ENCODE results near the gene ITIH4. TPM values are rescaled to one million over a fixed set of nuclear protein-coding genes. Genes with fewer than 3 reads are reported as not detected.

Gene ITIH4
- total RNA-seq, 1 donor from 2014 or later, result 2.8 TPM

DNA sequence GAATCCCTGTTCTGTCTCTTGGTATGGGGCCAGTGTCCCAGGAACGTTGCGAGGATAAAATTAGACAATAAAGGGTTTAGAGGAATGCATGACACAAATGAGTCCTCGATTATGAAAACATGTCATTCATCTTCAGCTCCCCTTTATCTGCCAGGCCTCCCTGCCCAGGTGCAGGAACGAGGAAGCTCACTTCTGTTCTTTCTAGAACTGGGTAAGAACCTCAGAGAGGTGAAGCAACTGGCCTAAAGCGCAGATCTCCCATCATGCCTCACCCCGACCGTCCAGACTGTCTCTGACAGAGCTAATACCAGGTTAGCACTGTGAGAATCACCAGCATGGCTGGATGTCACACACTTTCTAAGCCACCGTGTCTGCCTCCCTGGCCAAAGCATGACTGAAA is 54.6 kb downstream of the ITIH4 start:
- H3K36me3 ChIP-seq (ENCODE audit: insufficient read depth, low read length), result no peaks in the 10 kb centered on the region
- no peak overlapping the region for H3K27ac Mint-ChIP-seq (ENCODE audit: unreplicated experiment)
- no peaks in the 10 kb centered on the region for H3K9me3 Mint-ChIP-seq (ENCODE audit: unreplicated experiment)

DNA sequence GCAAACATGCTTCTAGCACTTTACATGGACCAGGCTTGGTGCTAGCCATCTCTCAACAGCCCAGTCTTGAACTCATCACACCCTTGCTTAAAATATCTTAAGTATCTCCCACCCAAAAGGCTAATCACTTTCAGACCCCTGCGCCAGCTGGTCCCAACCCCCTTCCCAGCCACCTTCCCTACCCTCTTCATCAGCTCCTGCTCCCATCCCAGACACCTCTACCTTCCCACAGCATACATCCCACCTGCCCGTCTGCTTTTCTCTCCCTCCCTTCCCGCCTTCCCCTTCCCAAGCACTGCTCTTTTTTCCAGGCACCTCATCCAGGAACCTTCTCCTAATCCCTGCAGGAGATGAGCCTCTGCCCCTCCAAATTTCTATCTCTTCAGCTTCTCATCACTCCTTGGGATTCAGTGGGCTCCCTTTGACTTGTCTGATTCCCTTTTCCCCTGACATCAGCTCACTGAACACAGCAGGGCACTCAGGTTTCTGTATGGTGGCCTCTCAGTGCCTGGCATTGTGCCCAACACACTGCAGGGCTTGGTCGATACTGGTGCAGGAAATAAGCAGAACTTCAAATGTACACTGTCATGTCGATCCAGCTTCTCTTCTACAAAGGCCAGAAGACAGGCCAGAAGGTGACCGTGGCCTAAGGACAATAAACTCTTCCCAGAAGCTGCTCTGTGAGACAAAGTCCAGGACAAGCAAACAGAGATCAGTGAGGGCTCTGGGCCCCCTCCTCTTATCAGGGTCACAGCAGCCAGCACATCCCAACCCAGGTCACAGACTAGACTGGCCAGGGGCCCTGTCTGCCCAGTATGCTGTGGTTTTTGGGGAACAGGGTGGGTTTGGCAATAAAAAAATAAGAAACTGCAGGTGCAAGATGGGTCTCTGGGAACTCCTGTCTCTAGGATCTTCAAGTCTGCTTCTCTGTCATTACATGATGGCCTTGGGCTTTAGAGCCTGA is 55.3 kb downstream of the ITIH4 start:
- FAIRE-seq (no peak), DNase-seq (ENCODE audit: low read depth) (no peak)
- no peak overlapping the region for H3K4me2 ChIP-seq (ENCODE audit: low read length)
- H3K9me3 Mint-ChIP-seq (ENCODE audit: unreplicated experiment), result no peaks in the 10 kb centered on the region
- no peak overlapping the region for H2AFZ ChIP-seq (ENCODE audit: low read depth, low read length)
- H4K20me1 ChIP-seq (ENCODE audit: insufficient read depth, low read length), result no peaks in the 10 kb centered on the region
- H3K4me1 Mint-ChIP-seq (ENCODE audit: low read depth, unreplicated experiment), result peaks cover 4% of the 10 kb centered on the region
- no peaks in the 10 kb centered on the region for H3K9me3 ChIP-seq (ENCODE audit: insufficient read depth, low read depth, low read length)
- peaks cover 5% of the 10 kb centered on the region for H3K4me1 ChIP-seq (ENCODE audit: insufficient read depth, low read length)
- H3K27me3 ChIP-seq (ENCODE audit: insufficient read depth, low read length), result no peaks in the 10 kb centered on the region
- no peak for TF ChIP-seq EZH2 (IDR thresholded peaks at IDR 0.05; ENCODE audit: insufficient read depth, low read length)
- TF ChIP-seq CTCF (IDR thresholded peaks at IDR 0.05; ENCODE audit: insufficient read depth, low read depth, low read length), result no peak
- H3K36me3 ChIP-seq (ENCODE audit: insufficient read depth, low read length), result no peaks in the 10 kb centered on the region
- H3K27me3 Mint-ChIP-seq (ENCODE audit: low read depth, unreplicated experiment), result peaks cover 31% of the 10 kb centered on the region
- peaks cover 5% of the 10 kb centered on the region for H3K79me2 ChIP-seq (ENCODE audit: insufficient read depth, low read length)
- H3K4me3 ChIP-seq (ENCODE audit: insufficient read depth, low read depth, low read length), result no peak overlapping the region
- H3K9ac ChIP-seq (ENCODE audit: low read length), result no peak overlapping the region
- no peaks in the 10 kb centered on the region for H3K36me3 Mint-ChIP-seq (ENCODE audit: low read depth, unreplicated experiment)
- no peak overlapping the region for H3K4me3 Mint-ChIP-seq (ENCODE audit: unreplicated experiment)
- no peak overlapping the region for H3K27ac ChIP-seq (ENCODE audit: low read depth, low read length)
- no peak overlapping the region for H3K27ac Mint-ChIP-seq (ENCODE audit: unreplicated experiment)

More for the DNA sequence above, 54.6 kb downstream of the ITIH4 start:
- H3K27me3 Mint-ChIP-seq (ENCODE audit: low read depth, unreplicated experiment), result peaks cover 31% of the 10 kb centered on the region
- no peak overlapping the region for H3K4me2 ChIP-seq (ENCODE audit: low read length)
- H4K20me1 ChIP-seq (ENCODE audit: insufficient read depth, low read length), result no peaks in the 10 kb centered on the region
- no peak overlapping the region for H3K4me3 ChIP-seq (ENCODE audit: insufficient read depth, low read depth, low read length)
- H3K4me3 Mint-ChIP-seq (ENCODE audit: unreplicated experiment), result no peak overlapping the region
- H3K4me1 Mint-ChIP-seq (ENCODE audit: low read depth, unreplicated experiment), result peaks cover 4% of the 10 kb centered on the region
- no peak for FAIRE-seq
- H3K27me3 ChIP-seq (ENCODE audit: insufficient read depth, low read length), result no peaks in the 10 kb centered on the region
- no peak overlapping the region for H3K9ac ChIP-seq (ENCODE audit: low read length)
- H3K27ac ChIP-seq (ENCODE audit: low read depth, low read length), result no peak overlapping the region
- peak overlapping the region; percentile 34 for H2AFZ ChIP-seq (ENCODE audit: low read depth, low read length)
- H3K4me1 ChIP-seq (ENCODE audit: insufficient read depth, low read length), result peaks cover 5% of the 10 kb centered on the region
- no peaks in the 10 kb centered on the region for H3K9me3 ChIP-seq (ENCODE audit: insufficient read depth, low read depth, low read length)
- H3K79me2 ChIP-seq (ENCODE audit: insufficient read depth, low read length), result no peaks in the 10 kb centered on the region
- no peaks in the 10 kb centered on the region for H3K36me3 Mint-ChIP-seq (ENCODE audit: low read depth, unreplicated experiment)
- DNase-seq (ENCODE audit: low read depth), result no peak
- TF ChIP-seq EZH2 (IDR thresholded peaks at IDR 0.05; ENCODE audit: insufficient read depth, low read length) (no peak), CTCF (IDR thresholded peaks at IDR 0.05; ENCODE audit: insufficient read depth, low read depth, low read length) (no peak)

Data from astrocyte (in vitro differentiated cells and primary cell).